Keratinocyte (primary cell): ENCODE results near the gene TBC1D16. TPM values are rescaled to one million over a fixed set of nuclear protein-coding genes. Genes with fewer than 3 reads are reported as not detected.

Experiments
- DNase-seq: peaks from one replicate; pipeline ENCODE4 v3.0.0-alpha.2; 2011; ENCODE audit warnings: low read depth, missing footprints, low spot score
- FAIRE-seq: peaks from 2 replicates; lab custom pipeline; 2011; peaks lifted over from hg19 to GRCh38; lab: Jason Lieb, UNC
- H2AFZ ChIP-seq: 2 replicates; pipeline ENCODE4 v1.6.0; 2012; ENCODE audit warnings: low read length, control low read depth, inconsistent platforms; ENCODE audit not compliant: control insufficient read depth
- H3K27ac ChIP-seq: 2 replicates; pipeline ENCODE4 v1.5.1; 2011; ENCODE audit warnings: low read length; ENCODE audit not compliant: control insufficient read depth, insufficient read depth
- H3K27me3 ChIP-seq: 3 replicates; pipeline ENCODE4 v1.6.0; 2011; ENCODE audit warnings: low read length; ENCODE audit not compliant: control insufficient read depth, insufficient read depth; ENCODE audit errors: extremely low read depth
- H3K36me3 ChIP-seq, 2 experiments: 2 replicates in 1 of 2; 3 replicates in 1 of 2; pipeline ENCODE4 v1.5.1; 2011; ENCODE audit warnings: low read length in 2 of 2, mild to moderate bottlenecking in 1 of 2; ENCODE audit not compliant: control insufficient read depth in 2 of 2, insufficient read depth in 2 of 2; ENCODE audit errors: extremely low read depth in 1 of 2
- H3K4me1 ChIP-seq: 3 replicates; pipeline ENCODE4 v1.5.1; 2011; ENCODE audit warnings: low read length; ENCODE audit not compliant: control insufficient read depth, insufficient read depth; ENCODE audit errors: extremely low read depth
- H3K4me2 ChIP-seq: 3 replicates; pipeline ENCODE4 v1.6.0; 2011; ENCODE audit warnings: low read depth, low read length; ENCODE audit not compliant: control insufficient read depth, insufficient read depth; ENCODE audit errors: extremely low read depth
- H3K4me3 ChIP-seq, 3 experiments: fragments of 200-600 bp in 1 of 3; sonication (generic) in 1 of 3; 2 replicates in 2 of 3; 3 replicates in 1 of 3; pipeline ENCODE4 v1.5.1; 2011 to 2016; ENCODE audit warnings: low read length in 3 of 3, mild to moderate bottlenecking in 3 of 3, control low read depth in 2 of 3, inconsistent platforms in 1 of 3, low read depth in 1 of 3, mixed read lengths in 1 of 3, mixed run types in 1 of 3, moderate library complexity in 1 of 3; ENCODE audit not compliant: control insufficient read depth in 2 of 3, insufficient read depth in 2 of 3; ENCODE audit errors: extremely low read depth in 1 of 3
- H3K79me2 ChIP-seq: 2 replicates; pipeline ENCODE4 v1.6.0; 2012; ENCODE audit warnings: low read length; ENCODE audit not compliant: control insufficient read depth, insufficient read depth
- H3K9ac ChIP-seq: 3 replicates; pipeline ENCODE4 v1.6.0; 2011; ENCODE audit warnings: low read length; ENCODE audit not compliant: control insufficient read depth, insufficient read depth; ENCODE audit errors: extremely low read depth
- H3K9me1 ChIP-seq: 3 replicates; pipeline ENCODE4 v1.6.0; 2011; ENCODE audit warnings: low read length; ENCODE audit not compliant: control insufficient read depth, insufficient read depth; ENCODE audit errors: extremely low read depth
- H3K9me3 ChIP-seq: 2 replicates; pipeline ENCODE4 v1.5.1; 2012; ENCODE audit warnings: low read depth, low read length; ENCODE audit not compliant: control insufficient read depth
- H4K20me1 ChIP-seq: 3 replicates; pipeline ENCODE4 v1.6.0; 2011; ENCODE audit warnings: low read length; ENCODE audit not compliant: control insufficient read depth, insufficient read depth; ENCODE audit errors: extremely low read depth
- EZH2 ChIP-seq: IDR thresholded peaks from one replicate; pipeline ENCODE4 v1.6.1; 2012; ENCODE audit warnings: inconsistent platforms, mild to moderate bottlenecking, low read length, moderate library complexity
- dilution Hi-C: fragments of 300-500 bp; cut with MboI; formaldehyde crosslinking; loops from one replicate; pipeline ENCODE4 v1.7.0; 2020; ENCODE audit warnings: low sequenced_read_pairs; ENCODE audit not compliant: extremely low pct_ligation_motif_present
- polyA plus RNA-seq, 5 experiments: library from polyadenylated mRNA; depleted of rRNA in 3 of 5; stranded (reverse) in 3 of 5; stranded (forward) in 1 of 5; unstranded in 1 of 5; fragments of >200 nt; gene quantifications; 1 replicate in 1 of 5; 2 replicates in 3 of 5; 3 replicates in 1 of 5; pipeline versions ENCODE4 v1.2.1 to v1.2.3, GENCODE V29; 2011 to 2012; ENCODE audit warnings: missing spikeins in 2 of 5, low read depth in 1 of 5, low replicate concordance in 1 of 5
- TF ChIP-seq, protein P1 (sequence below), 3 experiments: IDR thresholded peaks in 1 of 3; conservative IDR thresholded peaks in 1 of 3; optimal IDR thresholded peaks in 1 of 3; 2 replicates in 2 of 3; 3 replicates in 1 of 3; pipeline versions ENCODE3 to v1.5.1; 2011; ENCODE audit warnings: low read length in 3 of 3, mild to moderate bottlenecking in 3 of 3, moderate library complexity in 2 of 3, control low read depth in 1 of 3, inconsistent platforms in 1 of 3; ENCODE audit not compliant: insufficient read depth in 2 of 3; ENCODE audit errors: extremely low read depth in 1 of 3

TBC1D16 gene
- polyA plus RNA-seq, 1 donor (not counting 4 experiments of a cell fraction or from before 2014, with no cell fraction given), result 8.6 TPM

GRCh38 chr17:79976451-79976850 lies 59.2 kb downstream of the TBC1D16 start:
- Histone ChIP-seq H3K9ac (no peak overlapping the region), H3K4me1 (no peaks in the 10 kb centered on the region), H3K79me2 (no peaks in the 10 kb centered on the region), H3K36me3 (peaks cover 0 to 3% of the 10 kb centered on the region in 2 experiments), H3K27ac (no peak overlapping the region), H3K4me2 (no peak overlapping the region), H2AFZ (no peak overlapping the region), H4K20me1 (peaks cover 8% of the 10 kb centered on the region), H3K9me1 (no peaks in the 10 kb centered on the region), H3K4me3 (no peak overlapping the region), H3K27me3 (no peaks in the 10 kb centered on the region), H3K9me3 (no peaks in the 10 kb centered on the region)
- DNase-seq (no peak), FAIRE-seq (no peak)
- dilution Hi-C loops, result no loop called here
- TF ChIP-seq, protein P1, sequence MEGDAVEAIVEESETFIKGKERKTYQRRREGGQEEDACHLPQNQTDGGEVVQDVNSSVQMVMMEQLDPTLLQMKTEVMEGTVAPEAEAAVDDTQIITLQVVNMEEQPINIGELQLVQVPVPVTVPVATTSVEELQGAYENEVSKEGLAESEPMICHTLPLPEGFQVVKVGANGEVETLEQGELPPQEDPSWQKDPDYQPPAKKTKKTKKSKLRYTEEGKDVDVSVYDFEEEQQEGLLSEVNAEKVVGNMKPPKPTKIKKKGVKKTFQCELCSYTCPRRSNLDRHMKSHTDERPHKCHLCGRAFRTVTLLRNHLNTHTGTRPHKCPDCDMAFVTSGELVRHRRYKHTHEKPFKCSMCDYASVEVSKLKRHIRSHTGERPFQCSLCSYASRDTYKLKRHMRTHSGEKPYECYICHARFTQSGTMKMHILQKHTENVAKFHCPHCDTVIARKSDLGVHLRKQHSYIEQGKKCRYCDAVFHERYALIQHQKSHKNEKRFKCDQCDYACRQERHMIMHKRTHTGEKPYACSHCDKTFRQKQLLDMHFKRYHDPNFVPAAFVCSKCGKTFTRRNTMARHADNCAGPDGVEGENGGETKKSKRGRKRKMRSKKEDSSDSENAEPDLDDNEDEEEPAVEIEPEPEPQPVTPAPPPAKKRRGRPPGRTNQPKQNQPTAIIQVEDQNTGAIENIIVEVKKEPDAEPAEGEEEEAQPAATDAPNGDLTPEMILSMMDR (optimal IDR thresholded peaks at IDR 0.05 in 1 of 3, IDR thresholded peaks at IDR 0.05 in 1 of 3, conservative IDR thresholded peaks at IDR 0.05 in 1 of 3; ENCODE audit: extremely low read depth in 1 of 3, insufficient read depth in 2 of 3, low read length in 3 of 3), result no peak
- TF ChIP-seq EZH2, result no peak

GRCh38 chr17:79975498-79976134 lies 60.1 kb downstream of the TBC1D16 start:
- TF ChIP-seq, protein P1 (optimal IDR thresholded peaks at IDR 0.05 in 1 of 3, IDR thresholded peaks at IDR 0.05 in 1 of 3, conservative IDR thresholded peaks at IDR 0.05 in 1 of 3; ENCODE audit: extremely low read depth in 1 of 3, insufficient read depth in 2 of 3, low read length in 3 of 3), result no peak
- TF ChIP-seq EZH2, result no peak
- Histone ChIP-seq H3K9me3 (no peaks in the 10 kb centered on the region), H3K4me2 (no peak overlapping the region), H3K9ac (no peak overlapping the region), H3K27me3 (no peaks in the 10 kb centered on the region), H3K27ac (no peak overlapping the region), H3K4me3 (no peak overlapping the region), H2AFZ (no peak overlapping the region), H3K36me3 (peaks cover 0 to 3% of the 10 kb centered on the region in 2 experiments), H3K4me1 (peaks cover 1% of the 10 kb centered on the region), H4K20me1 (peaks cover 6% of the 10 kb centered on the region), H3K9me1 (no peaks in the 10 kb centered on the region), H3K79me2 (no peaks in the 10 kb centered on the region)
- no peak for FAIRE-seq
- dilution Hi-C loops, result no loop called here
- DNase-seq, result no peak
